Subcutaneous abdominal adipose tissue (tissue), 5 donors: Measurements from ENCODE around the gene THAP4.

Experiments
- H3K27ac ChIP-seq: one replicate; pipeline ENCODE4 v1.7.0; 2013; ENCODE audit warnings: low read depth, mild to moderate bottlenecking, inconsistent platforms, low read length, moderate library complexity
- H3K27me3 ChIP-seq, 5 donors: one replicate each; pipeline ENCODE4 v1.7.0; 2013; ENCODE audit warnings: low read length in 5 of 5, inconsistent platforms in 1 of 5; ENCODE audit not compliant: control insufficient read depth in 5 of 5, insufficient read depth in 4 of 5
- H3K36me3 ChIP-seq, 5 donors: one replicate each; pipeline ENCODE4 v1.7.0; 2013; ENCODE audit warnings: low read length in 5 of 5; ENCODE audit not compliant: control insufficient read depth in 5 of 5, insufficient read depth in 5 of 5
- H3K4me1 ChIP-seq, 5 donors: one replicate each; pipeline ENCODE4 v1.7.0; 2013; ENCODE audit warnings: low read length in 5 of 5, mild to moderate bottlenecking in 3 of 5, moderate library complexity in 1 of 5; ENCODE audit not compliant: control insufficient read depth in 5 of 5, insufficient read depth in 5 of 5
- H3K4me3 ChIP-seq, 5 donors: one replicate each; pipeline ENCODE4 v1.7.0; 2013; ENCODE audit warnings: low read length in 5 of 5, low read depth in 1 of 5
- H3K9ac ChIP-seq, 5 donors: one replicate each; pipeline ENCODE4 v1.7.0; 2013; ENCODE audit warnings: low read length in 5 of 5, mild to moderate bottlenecking in 4 of 5, moderate library complexity in 3 of 5
- H3K9me3 ChIP-seq, 5 donors: one replicate each; pipeline ENCODE4 v1.7.0; 2013; ENCODE audit warnings: low read length in 5 of 5; ENCODE audit not compliant: control insufficient read depth in 5 of 5
- donor health status: healthy.
- donor health status: healthy.
- donor health status: healthy.
- donor health status: healthy.
- donor health status: healthy.

THAP4 gene

GRCh38 chr2:241602720-241603119 is 34.2 kb downstream of the THAP4 start:
- Histone ChIP-seq H3K27me3 (no peaks in the 10 kb centered on the region), H3K4me3 (no peak overlapping the region), H3K36me3 (peaks cover 6 to 70% (median 40%) of the 10 kb centered on the region in 5 donors), H3K9me3 (no peaks in the 10 kb centered on the region), H3K9ac (no peak overlapping the region), H3K4me1 (peaks cover 0 to 5% (median 0%) of the 10 kb centered on the region in 5 donors), H3K27ac (no peak overlapping the region)

- no peaks in the 10 kb centered on the region for H3K27me3 ChIP-seq
- H3K9me3 ChIP-seq = no peaks in the 10 kb centered on the region
- no peak overlapping the region for H3K4me3 ChIP-seq
- peaks cover 6 to 73% (median 45%) of the 10 kb centered on the region in 5 donors for H3K36me3 ChIP-seq
- H3K27ac ChIP-seq = no peak overlapping the region
- peaks cover 0 to 5% (median 0%) of the 10 kb centered on the region in 5 donors for H3K4me1 ChIP-seq
- H3K9ac ChIP-seq = no peak overlapping the region
Measured at GRCh38 chr2:241601841-241602240, 35.1 kb downstream of the THAP4 start.

- no peak overlapping the region for H3K9ac ChIP-seq
- no peak overlapping the region for H3K4me3 ChIP-seq
- no peak overlapping the region for H3K27ac ChIP-seq
- peaks cover 0 to 5% (median 0%) of the 10 kb centered on the region in 5 donors for H3K4me1 ChIP-seq
- no peaks in the 10 kb centered on the region for H3K27me3 ChIP-seq
- no peaks in the 10 kb centered on the region for H3K9me3 ChIP-seq
- peaks cover 4 to 67% (median 37%) of the 10 kb centered on the region in 5 donors for H3K36me3 ChIP-seq
Measured at GRCh38 chr2:241599615-241600014, 37.3 kb downstream of the THAP4 start.

- Histone ChIP-seq H3K36me3 (peaks cover 4 to 75% (median 46%) of the 10 kb centered on the region in 5 donors), H3K27ac (no peak overlapping the region), H3K27me3 (no peaks in the 10 kb centered on the region), H3K9ac (no peak overlapping the region), H3K4me3 (no peak overlapping the region), H3K4me1 (peaks cover 0 to 5% (median 0%) of the 10 kb centered on the region in 5 donors), H3K9me3 (no peaks in the 10 kb centered on the region)
Measured at GRCh38 chr2:241598487-241598886, 38.5 kb downstream of the THAP4 start.

- H3K9ac ChIP-seq = no peak overlapping the region
- H3K27me3 ChIP-seq = no peaks in the 10 kb centered on the region
- H3K36me3 ChIP-seq = peaks cover 4 to 77% (median 48%) of the 10 kb centered on the region in 5 donors
- no peaks in the 10 kb centered on the region for H3K9me3 ChIP-seq
- H3K4me3 ChIP-seq = no peak overlapping the region
- peaks cover 0 to 5% (median 0%) of the 10 kb centered on the region in 5 donors for H3K4me1 ChIP-seq
- H3K27ac ChIP-seq = no peak overlapping the region
Measured at GRCh38 chr2:241598061-241598460, 38.9 kb downstream of the THAP4 start.

GRCh38 chr2:241597561-241597960 is 39.4 kb downstream of the THAP4 start:
- H3K9ac ChIP-seq = no peak overlapping the region
- peaks cover 4 to 77% (median 46%) of the 10 kb centered on the region in 5 donors for H3K36me3 ChIP-seq
- no peak overlapping the region for H3K4me3 ChIP-seq
- H3K27me3 ChIP-seq = no peaks in the 10 kb centered on the region
- peaks cover 0 to 5% (median 0%) of the 10 kb centered on the region in 5 donors for H3K4me1 ChIP-seq
- no peak overlapping the region for H3K27ac ChIP-seq
- no peaks in the 10 kb centered on the region for H3K9me3 ChIP-seq

- no peaks in the 10 kb centered on the region for H3K27me3 ChIP-seq
- H3K9ac ChIP-seq = no peak overlapping the region
- no peaks in the 10 kb centered on the region for H3K9me3 ChIP-seq
- no peak overlapping the region for H3K27ac ChIP-seq
- H3K36me3 ChIP-seq = peaks cover 0 to 74% (median 42%) of the 10 kb centered on the region in 5 donors
- H3K4me3 ChIP-seq = no peak overlapping the region
- H3K4me1 ChIP-seq = peaks cover 0 to 5% (median 0%) of the 10 kb centered on the region in 5 donors
Measured at GRCh38 chr2:241595600-241596140, 41.3 kb downstream of the THAP4 start.

- no peak overlapping the region for H3K27ac ChIP-seq
- H3K4me3 ChIP-seq = no peak overlapping the region
- H3K27me3 ChIP-seq = no peaks in the 10 kb centered on the region
- H3K36me3 ChIP-seq = peaks cover 4 to 71% (median 41%) of the 10 kb centered on the region in 5 donors
- no peak overlapping the region for H3K9ac ChIP-seq
- peaks cover 0 to 3% (median 0%) of the 10 kb centered on the region in 5 donors for H3K9me3 ChIP-seq
- peaks cover 0 to 4% (median 0%) of the 10 kb centered on the region in 5 donors for H3K4me1 ChIP-seq
Measured at GRCh38 chr2:241593271-241593670, 43.7 kb downstream of the THAP4 start.

GRCh38 chr2:241592126-241592845 is 44.7 kb downstream of the THAP4 start:
- H3K36me3 ChIP-seq = peaks cover 6 to 67% (median 37%) of the 10 kb centered on the region in 5 donors

More at GRCh38 chr2:241592126-241592845, 44.7 kb downstream of the THAP4 start:
- no peak overlapping the region for H3K4me3 ChIP-seq
- peaks cover under 1 to 8% (median 3%) of the 10 kb centered on the region in 5 donors for H3K9me3 ChIP-seq
- no peak overlapping the region for H3K27ac ChIP-seq
- no peaks in the 10 kb centered on the region for H3K4me1 ChIP-seq
- no peak overlapping the region for H3K9ac ChIP-seq
- H3K27me3 ChIP-seq = no peaks in the 10 kb centered on the region
